ENCODE measurements around the gene E2F6. TPM values are rescaled to one million over a fixed set of nuclear protein-coding genes. Genes with fewer than 3 reads are reported as not detected.

The E2F6 gene
- polyA plus RNA-seq, 1 of the 3 experiments (the other 2 are of a cell fraction): 15.3 TPM

DNA sequence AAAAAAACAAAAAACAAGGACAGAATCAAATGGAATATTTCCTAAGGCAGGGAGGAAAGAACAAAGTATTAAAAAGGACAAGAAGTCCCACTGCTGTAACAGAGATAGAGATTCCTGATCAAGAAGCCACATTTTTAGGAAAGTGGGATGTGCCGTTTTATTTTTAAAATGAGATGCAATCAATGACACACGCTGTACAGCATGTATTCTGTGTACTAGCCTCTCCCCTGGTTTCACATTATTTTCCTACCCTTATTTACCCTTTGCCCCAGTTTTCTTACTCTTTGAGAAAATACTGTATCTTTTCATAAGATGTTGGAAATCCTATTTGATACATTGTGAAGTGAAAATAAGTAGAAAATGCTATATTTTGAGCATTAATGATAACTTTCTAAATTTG, 45.8 kb downstream of the E2F6 start:
- Histone ChIP-seq H3K4me3 (ENCODE audit: low read depth in 2 of 2, low read length in 1 of 2) (no peak overlapping the region), H3K9ac (no peak overlapping the region), H3K4me2 (no peak overlapping the region), H3K9me2 (no peaks in the 10 kb centered on the region), H4K20me1 (ENCODE audit: insufficient read depth) (no peaks in the 10 kb centered on the region), H3K36me3 (replicated peaks in 1 of 2; ENCODE audit: control insufficient read depth in 1 of 2, insufficient read depth in 2 of 2, low read length in 1 of 2) (no peaks in the 10 kb centered on the region), H3K4me1 (ENCODE audit: control insufficient read depth in 1 of 2, insufficient read depth in 2 of 2, low read depth in 1 of 2, low read length in 1 of 2) (peaks cover 0 to 2% of the 10 kb centered on the region in 2 experiments; a peak in 1 of 4 replicates), H3K9me3 (peaks cover 10% of the 10 kb centered on the region; the same call in 1 of the 2 replicates), H3F3A (replicated peaks; ENCODE audit: insufficient read depth) (no peaks in the 10 kb centered on the region), H3K27me3 (ENCODE audit: insufficient read depth) (no peaks in the 10 kb centered on the region), H3K27ac (ENCODE audit: low read depth in 2 of 2, low read length in 1 of 2) (no peak overlapping the region), H2AFZ (ENCODE audit: low read depth) (no peak overlapping the region), H3K79me2 (ENCODE audit: insufficient read depth) (no peaks in the 10 kb centered on the region)
- 95% methylated on average over 2 of the region's 2 CpGs for WGBS (ENCODE audit: low lambda C conversion rate)
- POLR2A ChIA-PET: no interaction called here
- CTCF ChIA-PET: interaction anchor here (0.6 to 1.2 kb wide), 4 partner anchors 12 to 288 kb away, joined by 3 to 5 read pairs (median 3); no protein-coding TSS in a partner anchor
- TF ChIP-seq FOSL2 (IDR thresholded peaks at IDR 0.05; ENCODE audit: borderline replicate concordance, low read depth) (no peak), NRF1 (IDR thresholded peaks at IDR 0.05; ENCODE audit: low read depth, low read length) (no peak), SIN3A (IDR thresholded peaks at IDR 0.05; ENCODE audit: borderline replicate concordance, low read depth, low read length) (no peak), NFIC (IDR thresholded peaks at IDR 0.05; ENCODE audit: borderline replicate concordance) (no peak)
- TF ChIP-seq, protein P1, sequence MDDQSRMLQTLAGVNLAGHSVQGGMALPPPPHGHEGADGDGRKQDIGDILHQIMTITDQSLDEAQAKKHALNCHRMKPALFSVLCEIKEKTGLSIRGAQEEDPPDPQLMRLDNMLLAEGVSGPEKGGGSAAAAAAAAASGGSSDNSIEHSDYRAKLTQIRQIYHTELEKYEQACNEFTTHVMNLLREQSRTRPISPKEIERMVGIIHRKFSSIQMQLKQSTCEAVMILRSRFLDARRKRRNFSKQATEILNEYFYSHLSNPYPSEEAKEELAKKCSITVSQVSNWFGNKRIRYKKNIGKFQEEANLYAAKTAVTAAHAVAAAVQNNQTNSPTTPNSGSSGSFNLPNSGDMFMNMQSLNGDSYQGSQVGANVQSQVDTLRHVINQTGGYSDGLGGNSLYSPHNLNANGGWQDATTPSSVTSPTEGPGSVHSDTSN (IDR thresholded peaks at IDR 0.05): no peak
- TF ChIP-seq, protein P2, sequence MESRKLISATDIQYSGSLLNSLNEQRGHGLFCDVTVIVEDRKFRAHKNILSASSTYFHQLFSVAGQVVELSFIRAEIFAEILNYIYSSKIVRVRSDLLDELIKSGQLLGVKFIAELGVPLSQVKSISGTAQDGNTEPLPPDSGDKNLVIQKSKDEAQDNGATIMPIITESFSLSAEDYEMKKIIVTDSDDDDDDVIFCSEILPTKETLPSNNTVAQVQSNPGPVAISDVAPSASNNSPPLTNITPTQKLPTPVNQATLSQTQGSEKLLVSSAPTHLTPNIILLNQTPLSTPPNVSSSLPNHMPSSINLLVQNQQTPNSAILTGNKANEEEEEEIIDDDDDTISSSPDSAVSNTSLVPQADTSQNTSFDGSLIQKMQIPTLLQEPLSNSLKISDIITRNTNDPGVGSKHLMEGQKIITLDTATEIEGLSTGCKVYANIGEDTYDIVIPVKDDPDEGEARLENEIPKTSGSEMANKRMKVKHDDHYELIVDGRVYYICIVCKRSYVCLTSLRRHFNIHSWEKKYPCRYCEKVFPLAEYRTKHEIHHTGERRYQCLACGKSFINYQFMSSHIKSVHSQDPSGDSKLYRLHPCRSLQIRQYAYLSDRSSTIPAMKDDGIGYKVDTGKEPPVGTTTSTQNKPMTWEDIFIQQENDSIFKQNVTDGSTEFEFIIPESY (IDR thresholded peaks at IDR 0.05; ENCODE audit: borderline replicate concordance, low read depth): no peak
- no peak for DNase-seq

DNA sequence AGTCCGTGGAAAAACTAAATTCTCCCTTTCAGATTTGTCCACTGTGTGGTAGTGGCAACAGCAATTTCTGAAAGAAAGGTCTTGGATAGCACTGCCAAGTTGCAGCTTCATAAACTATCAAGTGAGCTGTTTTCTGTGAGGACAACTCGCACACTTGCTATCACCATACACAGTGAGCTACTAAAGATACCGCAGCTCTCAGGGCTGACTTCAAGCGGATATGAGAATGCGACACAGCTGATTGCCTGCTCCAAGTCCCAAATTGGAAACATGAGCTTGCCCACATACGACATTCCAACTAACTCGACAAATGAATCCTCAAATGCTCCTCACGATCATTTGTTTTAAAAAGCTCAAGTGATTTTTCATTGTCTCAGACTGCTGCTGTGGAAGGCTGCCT, 46.2 kb downstream of the E2F6 start:
- Histone ChIP-seq H4K20me1 (ENCODE audit: insufficient read depth) (no peaks in the 10 kb centered on the region), H3K79me2 (ENCODE audit: insufficient read depth) (no peaks in the 10 kb centered on the region), H3K4me3 (ENCODE audit: low read depth in 2 of 2, low read length in 1 of 2) (no peak overlapping the region), H3K9me2 (no peaks in the 10 kb centered on the region), H3K27me3 (ENCODE audit: insufficient read depth) (no peaks in the 10 kb centered on the region), H3F3A (replicated peaks; ENCODE audit: insufficient read depth) (no peaks in the 10 kb centered on the region), H3K4me1 (ENCODE audit: control insufficient read depth in 1 of 2, insufficient read depth in 2 of 2, low read depth in 1 of 2, low read length in 1 of 2) (peaks cover 0 to 2% of the 10 kb centered on the region in 2 experiments; a peak in 1 of 4 replicates), H3K36me3 (replicated peaks in 1 of 2; ENCODE audit: control insufficient read depth in 1 of 2, insufficient read depth in 2 of 2, low read length in 1 of 2) (no peaks in the 10 kb centered on the region), H3K4me2 (no peak overlapping the region), H3K27ac (ENCODE audit: low read depth in 2 of 2, low read length in 1 of 2) (no peak overlapping the region), H3K9ac (no peak overlapping the region), H2AFZ (ENCODE audit: low read depth) (no peak overlapping the region), H3K9me3 (peaks cover 10% of the 10 kb centered on the region; the same call in 1 of the 2 replicates)
- ChIA-PET POLR2A (no interaction called here), CTCF (interaction anchor here (0.6 to 1.2 kb wide), 4 partner anchors 12 to 287 kb away, joined by 3 to 5 read pairs (median 3); no protein-coding TSS in a partner anchor)
- WGBS (ENCODE audit: low lambda C conversion rate): 87% methylated on average over 8 of the region's 8 CpGs
- no peak for DNase-seq
- TF ChIP-seq, protein P3, sequence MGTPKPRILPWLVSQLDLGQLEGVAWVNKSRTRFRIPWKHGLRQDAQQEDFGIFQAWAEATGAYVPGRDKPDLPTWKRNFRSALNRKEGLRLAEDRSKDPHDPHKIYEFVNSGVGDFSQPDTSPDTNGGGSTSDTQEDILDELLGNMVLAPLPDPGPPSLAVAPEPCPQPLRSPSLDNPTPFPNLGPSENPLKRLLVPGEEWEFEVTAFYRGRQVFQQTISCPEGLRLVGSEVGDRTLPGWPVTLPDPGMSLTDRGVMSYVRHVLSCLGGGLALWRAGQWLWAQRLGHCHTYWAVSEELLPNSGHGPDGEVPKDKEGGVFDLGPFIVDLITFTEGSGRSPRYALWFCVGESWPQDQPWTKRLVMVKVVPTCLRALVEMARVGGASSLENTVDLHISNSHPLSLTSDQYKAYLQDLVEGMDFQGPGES (IDR thresholded peaks at IDR 0.05; ENCODE audit: low read depth, low read length): no peak
- TF ChIP-seq, protein P2 (IDR thresholded peaks at IDR 0.05; ENCODE audit: borderline replicate concordance, low read depth): no peak
- no peak for TF ChIP-seq TEAD4 (IDR thresholded peaks at IDR 0.05; ENCODE audit: borderline replicate concordance, insufficient read depth)
- no peak for TF ChIP-seq MEF2A (IDR thresholded peaks at IDR 0.05; ENCODE audit: borderline replicate concordance, low read depth)
- no peak for TF ChIP-seq GABPA (IDR thresholded peaks at IDR 0.05; ENCODE audit: low read depth)
- no peak for TF ChIP-seq GATA2 (CRISPR knock-in tag; IDR thresholded peaks at IDR 0.05)
- TF ChIP-seq TAF1 (IDR thresholded peaks at IDR 0.05; ENCODE audit: borderline replicate concordance, low read depth, low read length): no peak
- TF ChIP-seq POLR2AphosphoS5 (IDR thresholded peaks at IDR 0.05; ENCODE audit: low read depth, low read length): no peak
- TF ChIP-seq, protein P4, sequence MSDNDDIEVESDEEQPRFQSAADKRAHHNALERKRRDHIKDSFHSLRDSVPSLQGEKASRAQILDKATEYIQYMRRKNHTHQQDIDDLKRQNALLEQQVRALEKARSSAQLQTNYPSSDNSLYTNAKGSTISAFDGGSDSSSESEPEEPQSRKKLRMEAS (IDR thresholded peaks at IDR 0.05; ENCODE audit: low read depth): no peak
- TF ChIP-seq, protein P1 (IDR thresholded peaks at IDR 0.05): no peak
- no peak for TF ChIP-seq ELF1 (IDR thresholded peaks at IDR 0.05)
- no peak for TF ChIP-seq RFX5 (IDR thresholded peaks at IDR 0.05; ENCODE audit: low read length)

Measured in SK-N-SH (cell line).